ENCODE results near the gene TBC1D12.
"Not testable (repeated sequence)": the region's sequence is repeated elsewhere in the genome, so short reads cannot be mapped to it uniquely, and the experiment has no call there.

TBC1D12 gene

DNA sequence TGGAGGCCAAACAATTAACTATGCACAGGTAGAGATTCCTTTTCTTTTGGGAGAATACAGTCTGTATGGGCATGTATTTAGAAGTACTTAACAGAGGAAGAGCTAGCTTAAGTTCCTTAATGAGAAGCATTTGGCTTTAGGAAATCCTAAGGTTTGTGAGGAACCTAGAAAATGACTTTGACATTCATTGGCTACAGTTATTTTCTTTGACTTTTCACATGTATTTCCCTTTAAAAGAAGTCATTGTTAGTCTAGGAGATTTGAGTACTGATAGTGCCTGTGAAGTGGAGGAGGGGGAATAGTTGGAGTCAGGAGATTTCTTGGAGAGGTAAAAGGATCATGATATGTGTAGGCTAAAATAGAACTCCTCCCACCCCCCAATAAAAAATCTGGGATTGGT is 146.9 kb downstream of the TBC1D12 start:
- peaks cover 71% of the 10 kb centered on the region for H3K36me3 ChIP-seq (ENCODE audit: low read depth)
- DNase-seq (ENCODE audit: low spot score) (no peak), ATAC-seq (ENCODE audit: low read depth) (no peak)
- H3K4me3 ChIP-seq (ENCODE audit: severe bottlenecking): no peak overlapping the region
- H3K27me3 ChIP-seq (ENCODE audit: insufficient read depth, poor library complexity, severe bottlenecking): no peaks in the 10 kb centered on the region
- no peak overlapping the region for H3K27ac ChIP-seq (ENCODE audit: poor library complexity, severe bottlenecking)
- peaks cover 12% of the 10 kb centered on the region for H3K4me1 ChIP-seq (ENCODE audit: insufficient read depth, poor library complexity, severe bottlenecking)
- H3K9me3 ChIP-seq (ENCODE audit: severe bottlenecking): no peaks in the 10 kb centered on the region
- TF ChIP-seq, protein P1, sequence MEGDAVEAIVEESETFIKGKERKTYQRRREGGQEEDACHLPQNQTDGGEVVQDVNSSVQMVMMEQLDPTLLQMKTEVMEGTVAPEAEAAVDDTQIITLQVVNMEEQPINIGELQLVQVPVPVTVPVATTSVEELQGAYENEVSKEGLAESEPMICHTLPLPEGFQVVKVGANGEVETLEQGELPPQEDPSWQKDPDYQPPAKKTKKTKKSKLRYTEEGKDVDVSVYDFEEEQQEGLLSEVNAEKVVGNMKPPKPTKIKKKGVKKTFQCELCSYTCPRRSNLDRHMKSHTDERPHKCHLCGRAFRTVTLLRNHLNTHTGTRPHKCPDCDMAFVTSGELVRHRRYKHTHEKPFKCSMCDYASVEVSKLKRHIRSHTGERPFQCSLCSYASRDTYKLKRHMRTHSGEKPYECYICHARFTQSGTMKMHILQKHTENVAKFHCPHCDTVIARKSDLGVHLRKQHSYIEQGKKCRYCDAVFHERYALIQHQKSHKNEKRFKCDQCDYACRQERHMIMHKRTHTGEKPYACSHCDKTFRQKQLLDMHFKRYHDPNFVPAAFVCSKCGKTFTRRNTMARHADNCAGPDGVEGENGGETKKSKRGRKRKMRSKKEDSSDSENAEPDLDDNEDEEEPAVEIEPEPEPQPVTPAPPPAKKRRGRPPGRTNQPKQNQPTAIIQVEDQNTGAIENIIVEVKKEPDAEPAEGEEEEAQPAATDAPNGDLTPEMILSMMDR (IDR thresholded peaks at IDR 0.05; ENCODE audit: poor library complexity, severe bottlenecking): no peak

- not testable (repeated sequence) for ATAC-seq (ENCODE audit: low read depth); H3K4me3 ChIP-seq (ENCODE audit: severe bottlenecking); DNase-seq (ENCODE audit: low spot score); H3K27me3 ChIP-seq (ENCODE audit: insufficient read depth, poor library complexity, severe bottlenecking); H3K4me1 ChIP-seq (ENCODE audit: insufficient read depth, poor library complexity, severe bottlenecking); H3K9me3 ChIP-seq (ENCODE audit: severe bottlenecking); H3K27ac ChIP-seq (ENCODE audit: poor library complexity, severe bottlenecking)
- peaks cover 90% of the 10 kb centered on the region for H3K36me3 ChIP-seq (ENCODE audit: low read depth)
Observed at GRCh38 chr10:94567714-94568307, 165.5 kb downstream of the TBC1D12 start.

GRCh38 chr10:94571081-94571480 is 168.7 kb downstream of the TBC1D12 start:
- H3K9me3 ChIP-seq (ENCODE audit: severe bottlenecking): no peaks in the 10 kb centered on the region
- DNase-seq (ENCODE audit: low spot score): no peak
- peaks cover 83% of the 10 kb centered on the region for H3K36me3 ChIP-seq (ENCODE audit: low read depth)

DNA sequence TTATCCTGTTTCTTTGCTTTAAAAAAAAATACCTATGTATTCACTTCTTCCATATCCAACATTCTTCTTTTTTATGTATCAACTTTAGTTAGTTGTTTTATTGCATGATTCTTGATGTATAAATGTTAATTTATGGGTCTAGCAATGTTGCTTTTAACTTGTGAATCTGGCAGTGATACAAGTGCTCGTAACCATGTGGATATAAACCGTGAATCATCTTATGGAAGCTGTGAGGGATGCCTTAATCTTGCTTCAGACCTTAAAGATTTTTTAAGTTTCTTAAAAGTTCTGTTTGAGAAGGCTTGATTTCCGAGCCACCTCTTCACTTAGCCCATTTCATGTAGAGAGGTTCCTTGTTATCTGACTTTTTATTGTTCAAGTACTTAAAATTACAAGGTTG is 169.2 kb downstream of the TBC1D12 start:
- no peak for ATAC-seq (ENCODE audit: low read depth)
- TF ChIP-seq, protein P1 (IDR thresholded peaks at IDR 0.05; ENCODE audit: poor library complexity, severe bottlenecking): no peak
- Histone ChIP-seq H3K27me3 (ENCODE audit: insufficient read depth, poor library complexity, severe bottlenecking) (no peaks in the 10 kb centered on the region), H3K4me1 (ENCODE audit: insufficient read depth, poor library complexity, severe bottlenecking) (no peaks in the 10 kb centered on the region), H3K36me3 (ENCODE audit: low read depth) (peaks cover 85% of the 10 kb centered on the region), H3K27ac (ENCODE audit: poor library complexity, severe bottlenecking) (no peak overlapping the region), H3K4me3 (ENCODE audit: severe bottlenecking) (no peak overlapping the region), H3K9me3 (ENCODE audit: severe bottlenecking) (no peaks in the 10 kb centered on the region)
- no peak for DNase-seq (ENCODE audit: low spot score)

More at GRCh38 chr10:94571081-94571480, 168.7 kb downstream of the TBC1D12 start:
- Histone ChIP-seq H3K27ac (ENCODE audit: poor library complexity, severe bottlenecking) (no peak overlapping the region), H3K4me3 (ENCODE audit: severe bottlenecking) (no peak overlapping the region), H3K27me3 (ENCODE audit: insufficient read depth, poor library complexity, severe bottlenecking) (no peaks in the 10 kb centered on the region), H3K4me1 (ENCODE audit: insufficient read depth, poor library complexity, severe bottlenecking) (no peaks in the 10 kb centered on the region)
- ATAC-seq (ENCODE audit: low read depth): no peak
- TF ChIP-seq, protein P1 (IDR thresholded peaks at IDR 0.05; ENCODE audit: poor library complexity, severe bottlenecking): no peak

DNA sequence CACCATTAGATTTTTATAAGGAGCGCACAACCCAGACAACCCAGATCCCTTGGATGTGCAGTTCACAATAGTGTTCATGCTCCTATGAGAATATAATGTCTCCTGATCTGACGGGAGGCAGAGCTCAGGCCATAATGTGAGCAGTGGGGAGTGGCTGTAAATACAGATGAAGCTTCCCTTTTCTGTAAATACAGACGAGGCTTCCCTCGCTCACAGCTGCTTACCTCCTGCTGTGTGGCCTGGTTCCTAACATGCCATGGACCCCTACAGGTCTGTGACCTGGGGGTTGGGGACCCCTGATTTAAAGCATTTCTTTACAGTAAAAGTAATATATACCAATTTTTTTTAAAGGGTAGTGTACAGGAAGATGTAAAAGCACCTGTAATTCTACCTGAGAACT is 176.4 kb downstream of the TBC1D12 start:
- no peaks in the 10 kb centered on the region for H3K27me3 ChIP-seq (ENCODE audit: insufficient read depth, poor library complexity, severe bottlenecking)
- H3K4me3 ChIP-seq (ENCODE audit: severe bottlenecking): no peak overlapping the region
- TF ChIP-seq, protein P1 (IDR thresholded peaks at IDR 0.05; ENCODE audit: poor library complexity, severe bottlenecking): no peak
- H3K9me3 ChIP-seq (ENCODE audit: severe bottlenecking): no peaks in the 10 kb centered on the region
- ATAC-seq (ENCODE audit: low read depth) (no peak), DNase-seq (ENCODE audit: low spot score) (no peak)
- no peak overlapping the region for H3K27ac ChIP-seq (ENCODE audit: poor library complexity, severe bottlenecking)
- H3K4me1 ChIP-seq (ENCODE audit: insufficient read depth, poor library complexity, severe bottlenecking): peaks cover 2% of the 10 kb centered on the region
- peaks cover 69% of the 10 kb centered on the region for H3K36me3 ChIP-seq (ENCODE audit: low read depth)

Measured in RWPE2 (cell line).